Esophagus (tissue), 2 donors: ENCODE data around the gene TNRC18. TPM values are rescaled to one million over a fixed set of nuclear protein-coding genes. Genes with fewer than 3 reads are reported as not detected.

ENCODE experiments used
- H3K27ac ChIP-seq, 2 donors: one replicate each; pipeline ENCODE4 v1.5.1; 2013; ENCODE audit warnings: low read depth in 2 of 2, mild to moderate bottlenecking in 2 of 2, inconsistent platforms in 1 of 2, low read length in 1 of 2, moderate library complexity in 1 of 2
- H3K27me3 ChIP-seq, 2 donors: one replicate each; pipeline ENCODE4 v1.6.1; 2013; ENCODE audit warnings: low read length in 2 of 2, control low read depth in 1 of 2, mild to moderate bottlenecking in 1 of 2; ENCODE audit not compliant: insufficient read depth in 2 of 2, control insufficient read depth in 1 of 2
- H3K36me3 ChIP-seq, 2 donors: one replicate each; pipeline ENCODE4 v1.6.1; 2013; ENCODE audit warnings: low read length in 1 of 2; ENCODE audit not compliant: control insufficient read depth in 2 of 2, insufficient read depth in 2 of 2
- H3K4me1 ChIP-seq, 2 donors: one replicate each; pipeline ENCODE4 v1.6.1; 2013; ENCODE audit warnings: low read length in 1 of 2; ENCODE audit not compliant: control insufficient read depth in 2 of 2, insufficient read depth in 2 of 2
- H3K4me3 ChIP-seq, 2 donors: one replicate each; pipeline ENCODE4 v1.5.1; 2013; ENCODE audit warnings: low read length in 2 of 2, mild to moderate bottlenecking in 2 of 2, low read depth in 1 of 2, moderate library complexity in 1 of 2
- H3K9me3 ChIP-seq, 2 donors: one replicate each; pipeline ENCODE4 v1.6.1; 2013; ENCODE audit warnings: mild to moderate bottlenecking in 2 of 2, low read depth in 1 of 2, low read length in 1 of 2, moderate library complexity in 1 of 2; ENCODE audit not compliant: control insufficient read depth in 2 of 2, insufficient read depth in 1 of 2
- WGBS, 2 donors: extraction: QIAGEN DNeasy Blood & Tissue Kit; methylation state at CpG; one replicate each; pipeline ENCODE4 v1.1.7; 2013; 5-methylcytosine and 5-hydroxymethylcytosine counted together
- polyA plus RNA-seq, 2 donors: library from polyadenylated mRNA; stranded (reverse); fragments of 200-250 nt; gene quantifications; one replicate each; pipeline ENCODE4 v1.2.3, GENCODE V29; 2013
- donor health status: healthy with polysubstance abuse.
- donor health status: Bipolar disorder and iron deficiency.

Gene TNRC18
- polyA plus RNA-seq, 2 donors: 18.0 to 34.0 TPM

GRCh38 chr7:5349437-5350173 lies 74.0 kb downstream of the TNRC18 start:
- peaks cover under 1 to 6% of the 10 kb centered on the region in 2 donors for H3K9me3 ChIP-seq
- peaks cover 3 to 4% of the 10 kb centered on the region in 2 donors for H3K4me1 ChIP-seq
- H3K4me3 ChIP-seq: no peak overlapping the region
- H3K27me3 ChIP-seq: no peaks in the 10 kb centered on the region
- no peak overlapping the region for H3K27ac ChIP-seq
- 80% methylated on average over 30 to 34 of the region's 34 CpGs for WGBS, 2 donors
- H3K36me3 ChIP-seq: peaks cover 14 to 53% of the 10 kb centered on the region in 2 donors

GRCh38 chr7:5349005-5349380 lies 74.6 kb downstream of the TNRC18 start:
- peaks cover 20 to 56% of the 10 kb centered on the region in 2 donors for H3K36me3 ChIP-seq
- no peak overlapping the region for H3K4me3 ChIP-seq
- 80 to 82% methylated on average over 17 of the region's 17 CpGs for WGBS, 2 donors
- H3K27me3 ChIP-seq: no peaks in the 10 kb centered on the region
- peaks cover 6 to 12% of the 10 kb centered on the region in 2 donors for H3K9me3 ChIP-seq
- no peak overlapping the region for H3K27ac ChIP-seq
- no peaks in the 10 kb centered on the region for H3K4me1 ChIP-seq

- no peaks in the 10 kb centered on the region for H3K4me1 ChIP-seq
- H3K27ac ChIP-seq: peak overlapping the region in 1 of 2 donors; percentile 29
- H3K27me3 ChIP-seq: no peaks in the 10 kb centered on the region
- peaks cover 26 to 53% of the 10 kb centered on the region in 2 donors for H3K36me3 ChIP-seq
- WGBS, 2 donors: 84 to 88% methylated on average over 21 of the region's 21 CpGs
- H3K4me3 ChIP-seq: no peak overlapping the region
- H3K9me3 ChIP-seq: peaks cover 7 to 13% of the 10 kb centered on the region in 2 donors
Observed at GRCh38 chr7:5348134-5349004, 75.3 kb downstream of the TNRC18 start.

GRCh38 chr7:5345671-5346070 lies 78.0 kb downstream of the TNRC18 start:
- Histone ChIP-seq H3K27me3 (no peaks in the 10 kb centered on the region), H3K27ac (no peak overlapping the region), H3K9me3 (peaks cover 9 to 13% of the 10 kb centered on the region in 2 donors), H3K36me3 (peaks cover 31 to 39% of the 10 kb centered on the region in 2 donors), H3K4me3 (no peak overlapping the region), H3K4me1 (no peaks in the 10 kb centered on the region)
- WGBS, 2 donors: 97 to 98% methylated on average over 21 of the region's 21 CpGs

- Histone ChIP-seq H3K4me1 (no peaks in the 10 kb centered on the region), H3K27me3 (no peaks in the 10 kb centered on the region), H3K9me3 (peaks cover 9 to 13% of the 10 kb centered on the region in 2 donors), H3K36me3 (peaks cover 32 to 35% of the 10 kb centered on the region in 2 donors), H3K27ac (no peak overlapping the region), H3K4me3 (no peak overlapping the region)
- 97% methylated on average over 11 to 13 of the region's 13 CpGs for WGBS, 2 donors
Observed at GRCh38 chr7:5345171-5345570, 78.5 kb downstream of the TNRC18 start.

- 95 to 97% methylated on average over 4 of the region's 4 CpGs for WGBS, 2 donors
Observed at GRCh38 chr7:5344342-5344741, 79.3 kb downstream of the TNRC18 start.

GRCh38 chr7:5343884-5344283 lies 79.8 kb downstream of the TNRC18 start:
- Histone ChIP-seq H3K4me1 (no peaks in the 10 kb centered on the region), H3K36me3 (peaks cover 32% of the 10 kb centered on the region in 2 donors)

More at GRCh38 chr7:5344342-5344741, 79.3 kb downstream of the TNRC18 start:
- H3K9me3 ChIP-seq: peaks cover 9 to 13% of the 10 kb centered on the region in 2 donors
- no peak overlapping the region for H3K27ac ChIP-seq
- H3K36me3 ChIP-seq: peaks cover 32 to 33% of the 10 kb centered on the region in 2 donors
- no peaks in the 10 kb centered on the region for H3K4me1 ChIP-seq
- no peaks in the 10 kb centered on the region for H3K27me3 ChIP-seq
- H3K4me3 ChIP-seq: no peak overlapping the region

GRCh38 chr7:5342631-5343030 lies 81.0 kb downstream of the TNRC18 start:
- 93 to 97% methylated on average over 6 of the region's 6 CpGs for WGBS, 2 donors
- Histone ChIP-seq H3K27me3 (no peaks in the 10 kb centered on the region), H3K9me3 (peaks cover 9 to 13% of the 10 kb centered on the region in 2 donors), H3K4me1 (no peaks in the 10 kb centered on the region), H3K36me3 (peaks cover 27 to 28% of the 10 kb centered on the region in 2 donors), H3K27ac (no peak overlapping the region), H3K4me3 (no peak overlapping the region)

More at GRCh38 chr7:5343884-5344283, 79.8 kb downstream of the TNRC18 start:
- 94 to 96% methylated on average over 2 of the region's 2 CpGs for WGBS, 2 donors
- Histone ChIP-seq H3K27ac (no peak overlapping the region), H3K9me3 (peaks cover 9 to 13% of the 10 kb centered on the region in 2 donors), H3K4me3 (no peak overlapping the region), H3K27me3 (no peaks in the 10 kb centered on the region)

GRCh38 chr7:5339955-5340354 lies 83.7 kb downstream of the TNRC18 start:
- H3K36me3 ChIP-seq: peaks cover 17 to 26% of the 10 kb centered on the region in 2 donors
- H3K4me1 ChIP-seq: no peaks in the 10 kb centered on the region
- WGBS, 2 donors: 78 to 89% methylated on average over 2 of the region's 2 CpGs
- no peak overlapping the region for H3K27ac ChIP-seq
- peaks cover 9 to 10% of the 10 kb centered on the region in 2 donors for H3K9me3 ChIP-seq
- H3K27me3 ChIP-seq: no peaks in the 10 kb centered on the region
- H3K4me3 ChIP-seq: no peak overlapping the region
